GM13976 (cell line): ENCODE results near the gene SHBG.

ENCODE experiments used
- DNase-seq: peaks from one replicate; pipeline ENCODE4 v3.0.0; 2012; ENCODE audit warnings: low spot score
- in situ Hi-C: fragments of 300-500 bp; cut with MboI; formaldehyde crosslinking; loops from one replicate; pipeline ENCODE4 v1.12.0; 2022; ENCODE audit warnings: low sequenced_read_pairs, mixed read lengths, inconsistent platforms; ENCODE audit not compliant: unreplicated experiment
- TF ChIP-seq, protein P1 (sequence below): IDR thresholded peaks from 2 replicates; pipeline ENCODE4 v1.5.1; 2012; ENCODE audit warnings: borderline replicate concordance, mild to moderate bottlenecking; ENCODE audit not compliant: insufficient read depth; ENCODE audit errors: extremely low read depth, missing control alignments, control extremely low read depth

SHBG gene

DNA sequence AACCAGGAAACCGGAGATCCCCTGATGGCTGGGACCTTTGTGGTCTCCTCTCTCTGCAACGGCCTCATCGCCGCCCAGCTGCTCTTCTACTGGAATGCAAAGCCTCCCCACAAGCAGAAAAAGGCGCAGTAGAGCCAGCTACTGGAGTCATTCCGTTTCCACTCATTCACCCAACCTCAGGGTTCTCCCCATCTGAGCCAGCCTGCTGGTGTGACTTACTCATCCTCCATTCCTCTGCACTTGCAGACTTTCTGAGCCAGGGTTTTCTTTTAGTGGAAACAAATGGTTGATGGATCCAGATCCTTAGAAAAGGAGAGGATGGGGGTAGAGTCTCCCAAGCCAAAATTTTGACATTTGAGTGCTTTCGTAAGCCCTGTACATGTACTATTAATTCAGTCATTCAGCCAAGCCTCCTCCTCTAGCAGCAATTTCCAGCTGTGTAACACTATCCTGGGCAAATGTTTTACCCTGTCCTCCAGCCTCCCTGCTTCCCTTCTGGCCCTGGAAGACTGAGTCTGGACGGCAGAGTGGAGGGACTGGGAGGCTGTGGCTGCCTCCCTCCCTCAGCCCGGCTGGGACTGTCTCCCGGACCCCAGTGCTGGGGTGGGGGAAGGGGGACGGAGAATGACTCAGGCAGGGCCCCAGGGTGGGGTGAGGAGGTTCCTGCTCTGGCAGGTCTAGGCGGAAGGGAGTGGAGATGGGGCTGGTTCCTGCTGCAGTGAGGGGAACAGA is 42.3 kb upstream of the SHBG start:
- no peak for DNase-seq
- TF ChIP-seq, protein P1, sequence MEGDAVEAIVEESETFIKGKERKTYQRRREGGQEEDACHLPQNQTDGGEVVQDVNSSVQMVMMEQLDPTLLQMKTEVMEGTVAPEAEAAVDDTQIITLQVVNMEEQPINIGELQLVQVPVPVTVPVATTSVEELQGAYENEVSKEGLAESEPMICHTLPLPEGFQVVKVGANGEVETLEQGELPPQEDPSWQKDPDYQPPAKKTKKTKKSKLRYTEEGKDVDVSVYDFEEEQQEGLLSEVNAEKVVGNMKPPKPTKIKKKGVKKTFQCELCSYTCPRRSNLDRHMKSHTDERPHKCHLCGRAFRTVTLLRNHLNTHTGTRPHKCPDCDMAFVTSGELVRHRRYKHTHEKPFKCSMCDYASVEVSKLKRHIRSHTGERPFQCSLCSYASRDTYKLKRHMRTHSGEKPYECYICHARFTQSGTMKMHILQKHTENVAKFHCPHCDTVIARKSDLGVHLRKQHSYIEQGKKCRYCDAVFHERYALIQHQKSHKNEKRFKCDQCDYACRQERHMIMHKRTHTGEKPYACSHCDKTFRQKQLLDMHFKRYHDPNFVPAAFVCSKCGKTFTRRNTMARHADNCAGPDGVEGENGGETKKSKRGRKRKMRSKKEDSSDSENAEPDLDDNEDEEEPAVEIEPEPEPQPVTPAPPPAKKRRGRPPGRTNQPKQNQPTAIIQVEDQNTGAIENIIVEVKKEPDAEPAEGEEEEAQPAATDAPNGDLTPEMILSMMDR = no peak
- in situ Hi-C loops = no loop called here

DNA sequence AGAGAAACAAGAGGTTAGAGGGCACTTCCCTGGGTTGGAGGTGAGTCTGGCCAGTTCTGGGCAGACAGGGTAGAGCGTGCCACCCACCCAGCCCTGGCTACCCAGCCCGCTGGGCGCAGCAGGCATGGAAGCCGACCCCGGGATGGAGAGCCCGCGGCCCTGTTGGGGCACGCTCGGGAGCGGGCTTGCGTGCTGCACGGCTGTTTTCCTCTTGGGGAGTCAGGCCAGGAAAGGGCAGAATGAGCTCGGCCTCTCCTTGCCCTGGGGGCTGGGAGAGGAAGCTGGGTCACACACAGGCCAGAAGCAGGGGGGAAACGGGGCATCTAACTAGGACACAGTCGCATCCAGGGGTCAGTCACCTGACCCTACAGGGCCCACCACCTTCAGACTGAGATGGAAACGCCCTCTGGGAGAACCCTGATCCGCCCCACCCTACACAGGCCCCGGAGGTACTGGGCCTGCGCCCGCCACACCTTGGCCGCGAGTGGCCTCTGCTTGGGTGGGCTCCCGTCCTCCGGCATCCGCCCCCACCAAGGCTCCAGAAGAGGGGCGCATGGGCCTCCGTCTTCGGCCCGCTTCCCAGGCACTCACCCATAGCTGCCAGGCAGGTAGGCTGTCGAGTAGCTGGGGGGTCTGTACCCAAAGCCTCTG is 41.3 kb upstream of the SHBG start:
- in situ Hi-C loops = no loop called here
- TF ChIP-seq, protein P1 = no peak
- DNase-seq = no peak

DNA sequence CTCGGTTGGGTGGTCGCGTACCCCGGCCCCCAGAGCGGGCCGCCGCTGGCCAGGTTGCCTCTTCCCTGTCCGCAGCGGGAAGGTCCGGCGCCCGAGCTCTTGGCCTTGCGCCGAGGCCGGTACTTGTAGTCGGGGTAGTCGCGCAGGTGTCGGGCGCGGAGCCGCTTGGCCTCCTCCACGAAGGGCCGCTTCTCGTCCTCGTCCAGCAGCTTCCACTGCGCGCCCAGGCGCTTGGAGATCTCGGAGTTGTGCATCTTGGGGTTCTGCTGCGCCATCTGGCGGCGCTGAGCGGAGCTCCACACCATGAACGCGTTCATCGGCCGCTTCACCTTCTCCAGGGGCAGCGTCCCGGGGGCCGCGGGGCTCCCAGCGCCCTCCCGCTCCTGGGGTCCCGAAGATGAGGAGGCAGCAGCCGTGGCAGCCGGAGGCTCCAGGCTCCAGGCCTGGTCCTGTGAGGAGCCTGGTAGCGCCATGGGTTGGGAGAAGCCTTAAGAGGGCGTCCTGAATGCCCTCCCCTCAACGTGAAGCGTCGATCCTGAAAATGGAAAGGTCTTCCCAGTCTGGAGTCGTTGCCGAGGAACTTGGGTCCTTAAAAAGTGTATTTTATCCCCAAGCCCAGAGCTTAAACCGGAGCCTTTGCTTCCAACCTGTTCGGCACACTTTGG is 40.6 kb upstream of the SHBG start:
- in situ Hi-C loops = no loop called here
- TF ChIP-seq, protein P1 = peak; percentile 82

DNA sequence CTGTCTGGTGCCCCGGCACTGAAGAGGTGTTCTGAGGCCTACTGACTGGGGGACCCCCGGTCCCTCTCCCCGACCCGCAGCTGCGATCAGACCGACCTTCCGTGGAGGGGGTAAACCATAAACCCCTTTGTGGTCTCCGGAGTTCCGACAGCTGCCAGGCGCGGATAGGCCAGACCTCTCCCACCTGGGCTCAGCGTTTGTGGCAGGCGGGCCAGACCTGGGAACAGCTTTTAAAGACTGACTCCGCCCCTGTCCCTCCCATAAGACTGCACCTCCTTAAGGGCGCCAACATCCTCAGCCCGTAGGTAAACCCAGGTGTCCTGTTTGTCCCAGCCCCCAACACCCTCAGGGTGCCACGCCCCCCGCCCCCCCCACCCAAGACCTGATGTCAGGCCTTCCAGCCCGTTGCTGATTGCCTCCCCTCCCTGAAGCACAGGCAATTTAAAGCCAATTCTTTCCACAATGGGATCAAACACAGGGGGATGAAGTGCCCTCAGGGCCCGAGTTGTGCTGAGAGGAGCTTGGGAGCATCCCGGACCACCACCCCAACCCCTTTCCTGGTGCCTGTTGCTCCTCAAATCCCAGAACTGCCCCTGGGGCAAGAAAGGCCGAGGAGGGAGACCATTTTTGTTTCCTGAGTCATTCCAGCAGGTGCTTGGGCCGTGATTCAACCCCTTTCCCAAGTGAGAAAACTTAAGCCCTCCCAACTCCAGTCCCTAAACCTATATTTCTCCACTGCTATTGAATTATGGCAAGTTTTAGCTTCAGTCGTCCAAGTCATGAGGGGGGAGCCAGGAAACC is 39.8 kb upstream of the SHBG start, which contains the start of gene SOX15:
SOX15 (minus strand) TSS at position 204 of the 801 bp plus-strand sequence. CDS start 418 bp downstream, outside the sequence.
- DNase-seq = no peak
- in situ Hi-C loops = no loop called here
- TF ChIP-seq, protein P1 = no peak

More for the DNA sequence above, 40.6 kb upstream of the SHBG start:
- DNase-seq = peak; percentile 88

DNA sequence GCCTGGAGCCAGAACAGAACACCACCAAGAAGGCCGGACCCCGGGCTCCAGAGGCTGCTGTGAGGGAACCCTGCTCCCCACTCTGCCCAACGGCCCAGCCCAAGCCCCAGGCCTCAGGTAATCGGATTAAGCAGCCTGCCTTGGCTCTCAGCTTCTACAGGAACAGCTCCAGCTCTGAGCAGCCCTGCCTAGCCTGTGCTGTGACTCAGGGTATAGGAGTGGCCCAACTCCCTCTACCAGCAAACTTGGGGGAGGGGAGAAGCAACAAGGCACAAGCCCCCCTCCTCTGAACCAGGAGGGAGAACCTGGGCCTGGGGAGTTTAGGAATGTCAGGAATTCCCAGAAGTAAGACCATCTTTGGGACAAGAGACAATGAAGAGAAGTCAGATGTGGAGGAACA is 39.2 kb upstream of the SHBG start:
- in situ Hi-C loops = no loop called here
- no peak for DNase-seq

More for the DNA sequence above, 39.2 kb upstream of the SHBG start:
- TF ChIP-seq, protein P1 = no peak
